DMS53 (cell line): Measurements from ENCODE around the gene PAQR7.

Experiments
- DNase-seq: peaks from one replicate; lab custom pipeline; 2025; lab: John Stamatoyannopoulos, UW

Gene PAQR7

GRCh38 chr1:25816112-25816718, 59.3 kb downstream of the PAQR7 start:
- no peak for DNase-seq

GRCh38 chr1:25815208-25816111, 60.0 kb downstream of the PAQR7 start:
- no peak for DNase-seq

DNA sequence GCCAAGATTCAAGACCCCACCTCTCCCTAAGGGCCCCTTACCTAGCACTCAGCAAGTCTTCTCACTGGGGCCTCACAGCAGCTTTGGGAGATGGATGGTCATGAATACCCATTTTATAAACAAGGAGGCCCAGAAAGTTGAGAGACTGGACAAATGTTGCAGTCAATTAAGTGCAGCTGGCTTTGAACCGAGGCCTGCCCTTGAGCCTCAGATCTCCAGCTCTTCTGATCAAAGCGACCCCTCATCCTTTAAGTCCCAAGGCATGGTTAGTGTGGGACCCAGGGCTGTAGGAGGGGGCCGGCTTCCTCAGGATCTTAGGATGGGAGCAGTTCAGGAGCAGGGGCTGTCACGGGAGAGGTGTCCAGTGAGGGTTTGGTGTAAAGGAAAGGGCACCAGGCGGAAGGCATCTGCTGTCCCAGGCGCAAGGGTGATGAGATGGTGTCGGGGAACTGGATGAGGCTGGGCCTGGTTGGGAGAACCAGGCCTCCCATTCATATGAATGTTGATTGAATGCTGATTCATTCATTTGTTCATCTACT, 60.9 kb downstream of the PAQR7 start:
- DNase-seq = no peak

GRCh38 chr1:25813734-25814471, 61.6 kb downstream of the PAQR7 start:
- no peak for DNase-seq

DNA sequence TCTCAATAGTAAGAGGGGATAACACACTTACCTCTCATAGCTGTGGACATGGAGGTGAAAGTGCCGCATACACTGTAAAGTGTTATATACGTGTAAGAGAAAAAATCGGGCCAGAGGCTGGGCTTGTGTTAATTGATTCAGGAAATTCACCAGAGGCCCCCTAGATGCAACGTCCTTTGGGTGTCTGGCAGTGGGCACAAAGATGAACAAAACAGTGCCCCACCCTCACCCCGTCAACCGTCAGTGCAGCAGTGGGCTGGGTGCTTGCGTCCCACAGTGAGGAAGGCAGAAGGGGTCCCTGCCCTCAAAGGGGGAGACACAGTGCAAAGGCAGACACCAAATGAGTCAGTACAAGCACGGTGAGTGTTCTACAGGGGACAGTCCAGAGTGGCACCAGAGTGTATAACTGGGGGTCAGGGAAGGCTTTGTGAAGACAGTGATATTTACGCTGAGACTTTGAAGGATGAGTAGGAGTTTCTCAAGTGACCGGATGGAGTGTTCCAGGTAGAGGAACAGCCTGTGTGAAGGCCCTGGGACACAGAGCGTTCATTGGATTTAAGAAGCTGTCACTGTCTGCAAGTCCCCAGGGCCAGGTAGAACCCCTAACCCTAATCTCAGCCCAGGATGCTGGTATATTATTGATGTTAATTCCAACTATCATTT, 62.3 kb downstream of the PAQR7 start:
- no peak for DNase-seq
